SK-N-MC (cell line): ENCODE data around the gene PHLDB2.

Experiments used
- DNase-seq: peaks from one replicate; pipeline ENCODE4 v3.0.0-alpha.2; 2011; ENCODE audit warnings: low read depth, low spot score
- H3K27ac ChIP-seq: fragments of 200-600 bp; sonication (generic); 2 replicates; pipeline ENCODE4 v1.5.1; 2016; ENCODE audit warnings: mixed run types
- H3K36me3 ChIP-seq: fragments of 200-600 bp; sonication (generic); 2 replicates; pipeline ENCODE4 v1.6.1; 2017; ENCODE audit warnings: antibody characterized with exemption, low read length, mixed read lengths; ENCODE audit not compliant: insufficient read depth
- H3K4me3 ChIP-seq: fragments of 200-600 bp; sonication (generic); 2 replicates; pipeline ENCODE4 v1.5.1; 2016
- H3K9ac ChIP-seq: fragments of 200-600 bp; sonication (generic); 2 replicates; pipeline ENCODE4 v1.8.0; 2017; ENCODE audit warnings: mixed run types, mixed read lengths; ENCODE audit not compliant: insufficient read length
- H3K9me3 ChIP-seq: fragments of 200-600 bp; sonication (generic); 2 replicates; pipeline ENCODE4 v1.6.1; 2017; ENCODE audit warnings: low read depth, mild to moderate bottlenecking, antibody characterized with exemption, low read length, moderate library complexity, mixed read lengths
- EZH2 ChIP-seq: fragments of 200-600 bp; sonication (generic); IDR thresholded peaks from one replicate; pipeline ENCODE4 v1.6.1; 2017; ENCODE audit warnings: antibody characterized with exemption
- FOXP2 ChIP-seq: optimal IDR thresholded peaks from 2 replicates; pipeline ENCODE3; 2011; ENCODE audit warnings: mild to moderate bottlenecking, moderate library complexity; ENCODE audit not compliant: insufficient read depth; ENCODE audit errors: extremely low read length, control extremely low read depth
- POLR2AphosphoS5 ChIP-seq: IDR thresholded peaks from 2 replicates; pipeline ENCODE4 v1.6.1; 2012; ENCODE audit warnings: mild to moderate bottlenecking, low read depth, low read length, borderline replicate concordance

Gene PHLDB2

GRCh38 chr3:111986800-111987199 lies 127.7 kb downstream of the PHLDB2 start:
- H3K4me3 ChIP-seq: no peak overlapping the region
- TF ChIP-seq EZH2: no peak
- no peak for TF ChIP-seq POLR2AphosphoS5
- TF ChIP-seq FOXP2: no peak
- H3K36me3 ChIP-seq: peaks cover 49% of the 10 kb centered on the region
- no peaks in the 10 kb centered on the region for H3K9me3 ChIP-seq
- no peak for DNase-seq
- H3K27ac ChIP-seq: no peak overlapping the region
- H3K9ac ChIP-seq: no peak overlapping the region

- Histone ChIP-seq H3K36me3 (peaks cover 35% of the 10 kb centered on the region), H3K4me3 (no peak overlapping the region), H3K27ac (no peak overlapping the region), H3K9ac (no peak overlapping the region), H3K9me3 (no peaks in the 10 kb centered on the region)
- no peak for TF ChIP-seq EZH2
- TF ChIP-seq POLR2AphosphoS5: no peak
- no peak for TF ChIP-seq FOXP2
- DNase-seq: no peak
Measured at GRCh38 chr3:111989061-111989678, 130.1 kb downstream of the PHLDB2 start.

- H3K9ac ChIP-seq: no peak overlapping the region
- no peak for TF ChIP-seq EZH2
- TF ChIP-seq POLR2AphosphoS5: no peak
- no peak for TF ChIP-seq FOXP2
- no peak for DNase-seq
- no peak overlapping the region for H3K27ac ChIP-seq
- no peak overlapping the region for H3K4me3 ChIP-seq
- peaks cover 21% of the 10 kb centered on the region for H3K36me3 ChIP-seq
- H3K9me3 ChIP-seq: no peaks in the 10 kb centered on the region
Measured at GRCh38 chr3:111993038-111993437, 134.0 kb downstream of the PHLDB2 start.

GRCh38 chr3:111998636-111999483 lies 139.8 kb downstream of the PHLDB2 start, which contains the start of gene TAGLN3:
Gene TAGLN3, plus strand, starts transcription at chr3:111998922. Its CDS starts 501 bp downstream, at chr3:111999423.
- Histone ChIP-seq H3K9me3 (no peaks in the 10 kb centered on the region), H3K36me3 (no peaks in the 10 kb centered on the region), H3K27ac (no peak within 1 kb of the TSS), H3K4me3 (no peak within 1 kb of the TSS), H3K9ac (no peak within 1 kb of the TSS)
- no peak for DNase-seq
- TF ChIP-seq EZH2 (no peak), POLR2AphosphoS5 (no peak), FOXP2 (no peak)

- Histone ChIP-seq H3K27ac (no peak overlapping the region), H3K9ac (no peak overlapping the region), H3K9me3 (no peaks in the 10 kb centered on the region), H3K4me3 (no peak overlapping the region), H3K36me3 (no peaks in the 10 kb centered on the region)
- TF ChIP-seq EZH2 (no peak), POLR2AphosphoS5 (no peak), FOXP2 (no peak)
- no peak for DNase-seq
Measured at GRCh38 chr3:111999484-112000324, 140.6 kb downstream of the PHLDB2 start.

GRCh38 chr3:112000367-112000771 lies 141.3 kb downstream of the PHLDB2 start:
- Histone ChIP-seq H3K4me3 (no peak overlapping the region), H3K9me3 (no peaks in the 10 kb centered on the region), H3K27ac (no peak overlapping the region), H3K9ac (no peak overlapping the region), H3K36me3 (no peaks in the 10 kb centered on the region)
- TF ChIP-seq POLR2AphosphoS5: no peak
- no peak for TF ChIP-seq EZH2
- no peak for TF ChIP-seq FOXP2
- DNase-seq: no peak

- no peaks in the 10 kb centered on the region for H3K9me3 ChIP-seq
- H3K9ac ChIP-seq: no peak overlapping the region
- no peaks in the 10 kb centered on the region for H3K36me3 ChIP-seq
- H3K27ac ChIP-seq: no peak overlapping the region
- no peak for DNase-seq
- TF ChIP-seq EZH2 (no peak), POLR2AphosphoS5 (no peak), FOXP2 (no peak)
- H3K4me3 ChIP-seq: no peak overlapping the region
Measured at GRCh38 chr3:112000966-112001365, 141.9 kb downstream of the PHLDB2 start.

- no peak overlapping the region for H3K27ac ChIP-seq
- TF ChIP-seq FOXP2: no peak
- no peak for TF ChIP-seq EZH2
- no peak for TF ChIP-seq POLR2AphosphoS5
Measured at GRCh38 chr3:112001526-112001925, 142.5 kb downstream of the PHLDB2 start.

More at GRCh38 chr3:112001526-112001925, 142.5 kb downstream of the PHLDB2 start:
- no peak for DNase-seq
- Histone ChIP-seq H3K36me3 (no peaks in the 10 kb centered on the region), H3K4me3 (no peak overlapping the region), H3K9me3 (no peaks in the 10 kb centered on the region), H3K9ac (no peak overlapping the region)
